OCI-LY7 (cell line): Measurements from ENCODE around the gene RELN.

Source experiments
- EZH2phosphoT487 ChIP-seq: fragments of 200-600 bp; sonication (generic); IDR thresholded peaks from 2 replicates; pipeline ENCODE4 v1.6.1; 2018; ENCODE audit warnings: low read depth, borderline replicate concordance, mild to moderate bottlenecking, mixed run types, antibody characterized with exemption, low read length, moderate library complexity, mixed read lengths
- TF ChIP-seq, protein P1 (sequence below): fragments of 200-600 bp; sonication (generic); conservative IDR thresholded peaks from 2 replicates; pipeline ENCODE4 v1.5.1; 2014; ENCODE audit warnings: mild to moderate bottlenecking, antibody characterized with exemption, low read length, moderate library complexity, mixed read lengths

DNA sequence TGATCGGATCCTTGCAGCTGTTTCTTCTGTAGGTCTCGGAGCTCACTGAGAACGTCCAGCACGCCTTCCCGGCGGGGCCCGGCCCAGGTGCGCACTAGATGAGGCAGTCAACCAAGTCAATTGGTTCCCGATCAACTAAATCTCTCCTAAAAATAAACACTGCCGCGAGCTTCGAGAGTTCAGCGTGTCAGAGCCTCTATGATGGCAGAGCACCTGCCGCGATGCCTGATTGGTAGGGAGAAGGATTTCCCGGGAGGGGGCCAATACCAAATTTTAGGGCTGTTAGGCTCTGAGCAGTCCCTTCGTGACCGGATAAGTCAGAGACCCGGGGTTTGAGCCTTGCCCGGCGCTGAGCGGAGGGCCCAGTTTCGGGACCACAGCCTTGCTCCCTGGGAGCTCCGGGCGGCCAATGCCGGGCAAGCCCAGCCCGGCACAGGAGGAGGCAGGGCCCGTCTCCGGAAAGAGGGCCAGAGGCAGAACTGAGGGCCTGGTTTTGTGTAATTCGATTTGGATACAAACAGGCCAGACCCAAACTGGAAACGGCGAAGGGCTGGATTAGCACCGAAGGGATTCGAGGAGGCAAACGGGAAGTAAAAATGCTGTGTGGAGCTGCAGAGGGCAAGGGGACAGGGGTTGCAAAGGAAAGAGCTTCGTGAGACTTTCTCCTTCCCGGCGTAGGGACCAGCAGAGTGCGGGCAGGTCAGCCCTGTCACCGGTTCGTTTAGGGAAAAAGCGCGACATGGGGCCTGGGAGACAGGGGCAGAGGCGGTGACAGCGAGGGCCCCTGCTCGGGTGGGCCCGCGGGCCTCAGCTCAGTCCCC lies 544.0 kb downstream of the RELN start:
- TF ChIP-seq, protein P1, sequence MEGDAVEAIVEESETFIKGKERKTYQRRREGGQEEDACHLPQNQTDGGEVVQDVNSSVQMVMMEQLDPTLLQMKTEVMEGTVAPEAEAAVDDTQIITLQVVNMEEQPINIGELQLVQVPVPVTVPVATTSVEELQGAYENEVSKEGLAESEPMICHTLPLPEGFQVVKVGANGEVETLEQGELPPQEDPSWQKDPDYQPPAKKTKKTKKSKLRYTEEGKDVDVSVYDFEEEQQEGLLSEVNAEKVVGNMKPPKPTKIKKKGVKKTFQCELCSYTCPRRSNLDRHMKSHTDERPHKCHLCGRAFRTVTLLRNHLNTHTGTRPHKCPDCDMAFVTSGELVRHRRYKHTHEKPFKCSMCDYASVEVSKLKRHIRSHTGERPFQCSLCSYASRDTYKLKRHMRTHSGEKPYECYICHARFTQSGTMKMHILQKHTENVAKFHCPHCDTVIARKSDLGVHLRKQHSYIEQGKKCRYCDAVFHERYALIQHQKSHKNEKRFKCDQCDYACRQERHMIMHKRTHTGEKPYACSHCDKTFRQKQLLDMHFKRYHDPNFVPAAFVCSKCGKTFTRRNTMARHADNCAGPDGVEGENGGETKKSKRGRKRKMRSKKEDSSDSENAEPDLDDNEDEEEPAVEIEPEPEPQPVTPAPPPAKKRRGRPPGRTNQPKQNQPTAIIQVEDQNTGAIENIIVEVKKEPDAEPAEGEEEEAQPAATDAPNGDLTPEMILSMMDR = no peak
- TF ChIP-seq EZH2phosphoT487 = no peak
